ENCODE results near the gene VASN. TPM values are rescaled to one million over a fixed set of nuclear protein-coding genes. Genes with fewer than 3 reads are reported as not detected.

The VASN gene
- total and polyA plus RNA-seq, 9 of the 15 experiments (the other 6 are each of a cell fraction or from before 2014, with no cell fraction given): 0.01 to 2.5 (median 0.41) TPM; not detected in 1

- TF ChIP-seq THRB (CRISPR knock-in tag; conservative IDR thresholded peaks at IDR 0.05): no peak
- TF ChIP-seq BRF1 (IDR thresholded peaks at IDR 0.05; ENCODE audit: borderline replicate concordance, extremely low read depth, insufficient read length): no peak
- TF ChIP-seq MED1 (CRISPR knock-in tag; IDR thresholded peaks at IDR 0.05; ENCODE audit: borderline replicate concordance): no peak
- peak; percentile 47; the same call in 1 of the 2 replicates for TF ChIP-seq FOXJ2 (tag; IDR thresholded peaks at IDR 0.05)
- TF ChIP-seq ZNF561 (CRISPR knock-in tag; conservative IDR thresholded peaks at IDR 0.05): no peak
- TF ChIP-seq PYGO2 (tag; IDR thresholded peaks at IDR 0.05): no peak
- TF ChIP-seq HDAC8 (tag; IDR thresholded peaks at IDR 0.05): no peak
- no peak for TF ChIP-seq NFYB (IDR thresholded peaks at IDR 0.05; ENCODE audit: extremely low read depth, insufficient read length)
- peak; percentile 91 for TF ChIP-seq ZNF511 (CRISPR knock-in tag; IDR thresholded peaks at IDR 0.05)
- TF ChIP-seq AFF4 (CRISPR knock-in tag; IDR thresholded peaks at IDR 0.05): no peak
- TF ChIP-seq TCFL5 (CRISPR knock-in tag; conservative IDR thresholded peaks at IDR 0.05): no peak
- no peak for TF ChIP-seq ARHGAP35 (IDR thresholded peaks at IDR 0.05; ENCODE audit: partially characterized antibody)
- TF ChIP-seq PCBP2 (IDR thresholded peaks at IDR 0.05; ENCODE audit: low read depth, low read length, poor library complexity, severe bottlenecking): no peak
- TF ChIP-seq SRSF9 (IDR thresholded peaks at IDR 0.05; ENCODE audit: borderline replicate concordance, low read depth, low read length): no peak
- peak; percentile 83 for TF ChIP-seq GABPA (tag; conservative IDR thresholded peaks at IDR 0.05; ENCODE audit: low read depth)
- TF ChIP-seq IRF1 (CRISPR knock-in tag; IDR thresholded peaks at IDR 0.05; ENCODE audit: borderline replicate concordance): no peak
- TF ChIP-seq SRF (CRISPR knock-in tag; IDR thresholded peaks at IDR 0.05): peak in 1 of 2 experiments; percentile 38; a peak in 1 of 4 replicates
- TF ChIP-seq HCFC1 (IDR thresholded peaks at IDR 0.05; ENCODE audit: low read depth, low read length): peak; percentile 94
- TF ChIP-seq RFX5 (IDR thresholded peaks at IDR 0.05; ENCODE audit: low read depth, low read length): no peak
Measured at GRCh38 chr16:4425378-4426020, 53.9 kb downstream of the VASN start, which contains the start of gene DNAJA3 (continued).

Data from K562 (cell line).